KMS-11 (cell line): Measurements from ENCODE around the gene ZDHHC19.

Experiments used
- H2AFZ ChIP-seq: fragments of 200-600 bp; sonication (generic); 2 replicates; pipeline ENCODE4 v1.6.1; 2016; ENCODE audit warnings: antibody characterized with exemption, mixed run types, low read depth
- H3K27ac ChIP-seq: fragments of 200-600 bp; sonication (generic); 2 replicates; pipeline ENCODE4 v1.6.1; 2016; ENCODE audit warnings: mild to moderate bottlenecking, mixed run types
- H3K27me3 ChIP-seq: fragments of 200-600 bp; sonication (generic); 2 replicates; pipeline ENCODE4 v1.6.1; 2017; ENCODE audit warnings: mild to moderate bottlenecking, low read depth, mixed run types, moderate library complexity; ENCODE audit not compliant: insufficient read depth
- H3K36me3 ChIP-seq: fragments of 200-600 bp; sonication (generic); 2 replicates; pipeline ENCODE4 v1.6.1; 2017; ENCODE audit warnings: mild to moderate bottlenecking, mixed run types; ENCODE audit not compliant: insufficient read depth
- H3K4me1 ChIP-seq: fragments of 200-600 bp; sonication (generic); 2 replicates; pipeline ENCODE4 v1.6.1; 2016; ENCODE audit warnings: mild to moderate bottlenecking, low read depth, mixed run types; ENCODE audit not compliant: poor library complexity, severe bottlenecking
- H3K4me2 ChIP-seq: fragments of 200-600 bp; sonication (generic); 2 replicates; pipeline ENCODE4 v1.7.0; 2016; ENCODE audit warnings: mild to moderate bottlenecking, mixed run types
- H3K4me3 ChIP-seq: fragments of 200-600 bp; sonication (generic); IDR thresholded peaks from 2 replicates; pipeline ENCODE4 v1.6.1; 2017; ENCODE audit warnings: low read depth, low read length, mixed read lengths; ENCODE audit not compliant: insufficient read depth
- H3K79me2 ChIP-seq: fragments of 200-600 bp; sonication (generic); 2 replicates; pipeline ENCODE4 v1.6.1; 2016; ENCODE audit warnings: low read depth, mixed run types; ENCODE audit not compliant: insufficient read depth
- H3K9ac ChIP-seq: fragments of 200-600 bp; sonication (generic); 2 replicates; pipeline ENCODE4 v1.6.1; 2016; ENCODE audit warnings: mild to moderate bottlenecking, mixed run types
- H4K20me1 ChIP-seq: fragments of 200-600 bp; sonication (generic); 2 replicates; pipeline ENCODE4 v1.6.1; 2016; ENCODE audit warnings: mild to moderate bottlenecking, mixed run types; ENCODE audit not compliant: insufficient read depth
- CTCF ChIP-seq: fragments of 200-600 bp; sonication (generic); conservative IDR thresholded peaks from 2 replicates; pipeline ENCODE4 v1.6.1; 2017; ENCODE audit warnings: low read depth, mild to moderate bottlenecking, antibody characterized with exemption, low read length, moderate library complexity, mixed read lengths

Gene ZDHHC19

GRCh38 chr3:196225763-196226364 is 14.7 kb upstream of the ZDHHC19 start:
- Histone ChIP-seq H3K4me1 (no peaks in the 10 kb centered on the region), H4K20me1 (no peaks in the 10 kb centered on the region), H3K4me2 (no peak overlapping the region), H3K27ac (no peak overlapping the region), H2AFZ (no peak overlapping the region), H3K27me3 (no peaks in the 10 kb centered on the region), H3K36me3 (no peaks in the 10 kb centered on the region), H3K9ac (no peak overlapping the region), H3K79me2 (no peaks in the 10 kb centered on the region), H3K4me3 (no peak overlapping the region)
- TF ChIP-seq CTCF: no peak

GRCh38 chr3:196225086-196225485 is 13.9 kb upstream of the ZDHHC19 start:
- Histone ChIP-seq H3K27ac (no peak overlapping the region), H3K4me2 (no peak overlapping the region), H3K36me3 (no peaks in the 10 kb centered on the region), H4K20me1 (no peaks in the 10 kb centered on the region), H3K9ac (no peak overlapping the region), H3K27me3 (no peaks in the 10 kb centered on the region), H3K4me1 (no peaks in the 10 kb centered on the region), H3K79me2 (no peaks in the 10 kb centered on the region), H2AFZ (no peak overlapping the region), H3K4me3 (no peak overlapping the region)
- no peak for TF ChIP-seq CTCF

- H3K36me3 ChIP-seq: no peaks in the 10 kb centered on the region
- H3K27me3 ChIP-seq: no peaks in the 10 kb centered on the region; the same call in 1 of the 2 replicates
- H4K20me1 ChIP-seq: no peaks in the 10 kb centered on the region
- H3K4me1 ChIP-seq: no peaks in the 10 kb centered on the region
- no peaks in the 10 kb centered on the region for H3K79me2 ChIP-seq
- H2AFZ ChIP-seq: no peak overlapping the region
- no peak for TF ChIP-seq CTCF
- no peak overlapping the region for H3K27ac ChIP-seq
- no peak overlapping the region for H3K4me2 ChIP-seq
- H3K9ac ChIP-seq: no peak overlapping the region
- H3K4me3 ChIP-seq: no peak overlapping the region
These were observed 11.8 kb upstream of the ZDHHC19 start for GRCh38 chr3:196222876-196223595.

GRCh38 chr3:196220991-196221390 is 9.8 kb upstream of the ZDHHC19 start:
- no peak for TF ChIP-seq CTCF
- Histone ChIP-seq H3K4me2 (no peak overlapping the region), H2AFZ (no peak overlapping the region), H3K4me1 (no peaks in the 10 kb centered on the region), H3K27ac (no peak overlapping the region), H3K79me2 (no peaks in the 10 kb centered on the region), H3K9ac (no peak overlapping the region), H3K36me3 (no peaks in the 10 kb centered on the region), H3K4me3 (no peak overlapping the region), H3K27me3 (no peaks in the 10 kb centered on the region; the same call in 1 of the 2 replicates), H4K20me1 (no peaks in the 10 kb centered on the region)
